Regular cardiac myocyte (primary cell): Measurements from ENCODE around the gene SLC25A38. TPM values are rescaled to one million over a fixed set of nuclear protein-coding genes. Genes with fewer than 3 reads are reported as not detected.

ENCODE experiments used
- total RNA-seq: library from RNA; depleted of rRNA; stranded (reverse); fragments of >200 nt; gene quantifications from 2 replicates; pipeline ENCODE4 v1.2.3, GENCODE V29; 2014

The SLC25A38 gene
- 18.4 and 22.3 TPM in 2 replicates for total RNA-seq

GRCh38 chr3:39383045-39383880 is at the start of gene SLC25A38:
Gene SLC25A38, plus strand, starts transcription at chr3:39383370. Its CDS starts 355 bp downstream, at chr3:39383725.

GRCh38 chr3:39406368-39407258 is 23.4 kb downstream of the SLC25A38 start, which contains the start of gene RPSA:
Gene RPSA, plus strand, starts transcription at chr3:39406720. Its CDS starts 934 bp downstream, at chr3:39407654.

Other genes starting within 250 kb of the SLC25A38 start
- gene CSRNP1, start 229.8 kb upstream of the SLC25A38 start, total RNA-seq = 14.7 and 24.0 TPM in 2 replicates
- under 0.01 TPM in 1 of 2 replicates, not detected in the other for gene XIRP1, start 190.8 kb upstream of the SLC25A38 start, total RNA-seq
- under 0.01 TPM in 1 of 2 replicates, not detected in the other for gene CX3CR1, start 103.3 kb upstream of the SLC25A38 start, total RNA-seq
- gene CCR8, start 53.7 kb upstream of the SLC25A38 start, total RNA-seq = not detected in 2 replicates
- 1,030 and 1,387 TPM in 2 replicates for gene RPSA, start 23.4 kb downstream of the SLC25A38 start, total RNA-seq
- under 0.01 TPM in 1 of 2 replicates, not detected in the other for gene MOBP, start 84.3 kb downstream of the SLC25A38 start, total RNA-seq